CD4-positive, alpha-beta T cell treated with Interleukin-12 subunit alpha and Interleukin-12 subunit beta, for 1 hour (primary cell): ENCODE results near the gene LPCAT3.

Source experiments
- DNase-seq: peaks from one replicate; pipeline ENCODE4 v3.0.0-alpha.2; 2020

LPCAT3 gene

DNA sequence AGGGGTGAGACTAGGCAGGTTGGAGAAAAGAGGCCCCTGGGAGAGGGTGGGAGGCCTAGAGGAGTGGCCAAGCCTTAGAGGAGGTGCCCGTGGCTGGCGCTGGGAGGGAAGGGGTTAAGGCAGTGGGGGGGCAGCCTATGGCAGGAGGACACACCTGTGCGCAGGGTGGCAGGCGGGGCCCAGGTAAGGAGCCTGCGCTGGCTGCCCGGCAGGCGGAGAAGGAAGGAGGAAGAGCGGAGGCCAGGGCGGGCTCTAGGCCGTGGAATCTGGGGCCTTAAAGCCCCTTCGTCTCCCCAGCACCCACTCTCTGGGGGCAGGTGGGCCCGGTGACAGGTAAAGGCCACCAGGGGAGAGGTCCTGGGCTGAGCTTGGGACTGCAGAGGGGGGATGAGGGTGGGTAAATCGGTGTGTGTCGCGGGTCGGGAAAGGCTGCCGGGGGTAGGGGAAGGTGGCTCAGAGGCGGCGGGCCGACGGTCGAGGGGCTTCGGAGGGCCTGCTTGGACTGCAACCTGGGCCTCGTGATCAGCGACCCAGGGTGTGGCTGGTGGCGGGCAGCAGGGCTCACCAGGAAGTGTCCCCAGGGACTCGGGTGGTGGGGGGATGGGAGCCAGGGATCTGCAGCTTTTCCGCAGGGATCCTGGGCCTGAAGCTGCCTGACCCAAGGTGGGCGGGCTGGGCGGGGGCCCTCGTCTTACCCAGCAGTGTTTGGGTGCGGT lies 55.1 kb downstream of the LPCAT3 start:
- no peak for DNase-seq

DNA sequence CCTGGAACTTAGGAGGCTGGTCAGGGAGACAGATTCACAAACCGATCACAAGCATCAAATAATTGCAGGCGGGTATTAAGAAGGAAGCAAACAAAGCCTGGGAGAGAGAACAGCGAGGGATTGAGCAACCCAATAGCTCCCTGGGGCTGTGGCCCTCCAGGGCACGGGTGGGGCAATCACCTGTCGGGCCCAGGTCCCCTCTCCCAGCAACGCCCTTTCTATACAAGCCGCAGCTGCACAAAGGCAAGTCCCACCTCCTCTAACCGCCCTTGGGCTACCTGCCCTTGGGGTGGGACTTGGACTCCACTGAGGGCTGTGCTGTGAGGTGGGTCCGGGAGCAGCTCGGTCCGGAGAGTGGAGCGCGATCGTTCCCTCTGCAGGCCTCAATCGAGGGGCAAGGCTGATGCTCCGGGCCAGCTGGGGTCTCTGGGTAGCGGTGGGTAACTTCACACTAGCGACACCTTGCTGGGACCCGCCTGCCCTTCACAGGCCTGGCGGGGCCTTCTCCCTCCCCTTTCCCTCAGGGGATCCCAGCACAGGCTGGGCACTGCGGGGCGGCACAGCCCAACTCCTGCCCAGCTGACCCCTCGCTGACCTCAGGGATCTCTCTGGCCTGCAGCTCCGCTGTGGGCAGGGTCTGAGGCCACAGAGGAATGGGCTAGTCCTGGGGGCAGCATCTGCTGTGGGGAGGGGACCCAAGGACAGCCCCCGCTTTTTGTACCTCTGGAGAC lies 55.8 kb downstream of the LPCAT3 start:
- no peak for DNase-seq

DNA sequence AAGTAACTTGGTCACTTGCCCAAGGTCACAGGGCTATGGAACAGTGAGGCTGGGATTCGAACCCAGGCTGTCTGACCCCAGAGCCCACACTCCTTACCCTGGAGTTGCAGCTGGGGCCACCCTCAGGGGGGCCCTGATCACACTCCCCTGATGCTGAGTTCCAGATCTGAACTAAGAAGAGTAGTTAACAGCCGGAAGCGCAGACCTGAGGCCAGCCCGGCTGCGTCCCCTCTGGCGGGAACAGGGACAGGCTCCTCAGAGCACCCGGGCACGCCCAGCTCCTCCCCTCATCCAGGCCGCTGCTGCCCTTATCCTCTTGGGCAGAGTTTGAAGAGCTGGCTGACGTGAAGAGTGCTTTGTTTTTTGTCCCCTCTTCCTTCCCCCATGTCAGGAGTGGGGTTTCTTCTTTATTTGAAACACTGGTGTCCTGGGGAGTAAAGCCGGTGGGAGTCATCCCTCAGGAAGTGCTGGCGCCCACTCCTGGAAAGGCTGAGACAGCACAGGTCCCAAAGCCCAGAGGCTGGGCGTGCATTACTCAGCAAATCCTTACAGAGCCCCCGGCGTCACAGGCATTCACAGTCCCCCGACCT lies 56.5 kb downstream of the LPCAT3 start:
- no peak for DNase-seq

DNA sequence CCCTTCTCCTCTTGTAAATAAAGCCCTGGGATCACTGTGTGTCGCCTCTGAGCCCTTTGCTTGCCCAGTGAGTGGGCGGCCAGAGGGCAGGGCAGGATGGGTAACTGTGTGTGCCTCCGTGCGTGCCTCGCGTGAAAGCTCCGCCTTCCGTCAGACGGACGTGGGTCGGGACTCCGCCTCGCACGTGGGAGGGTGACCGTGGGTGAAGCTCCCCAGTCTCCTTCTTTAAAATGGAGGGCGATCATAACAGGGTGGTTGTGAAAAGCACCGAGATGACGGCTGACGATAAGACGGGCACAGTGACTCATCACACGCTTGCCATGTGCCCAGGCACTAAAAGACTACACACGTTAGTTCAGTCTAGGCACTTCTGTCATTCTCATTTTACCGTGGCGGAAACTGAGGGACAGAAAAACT lies 57.0 kb downstream of the LPCAT3 start:
- peak; percentile 94 for DNase-seq

DNA sequence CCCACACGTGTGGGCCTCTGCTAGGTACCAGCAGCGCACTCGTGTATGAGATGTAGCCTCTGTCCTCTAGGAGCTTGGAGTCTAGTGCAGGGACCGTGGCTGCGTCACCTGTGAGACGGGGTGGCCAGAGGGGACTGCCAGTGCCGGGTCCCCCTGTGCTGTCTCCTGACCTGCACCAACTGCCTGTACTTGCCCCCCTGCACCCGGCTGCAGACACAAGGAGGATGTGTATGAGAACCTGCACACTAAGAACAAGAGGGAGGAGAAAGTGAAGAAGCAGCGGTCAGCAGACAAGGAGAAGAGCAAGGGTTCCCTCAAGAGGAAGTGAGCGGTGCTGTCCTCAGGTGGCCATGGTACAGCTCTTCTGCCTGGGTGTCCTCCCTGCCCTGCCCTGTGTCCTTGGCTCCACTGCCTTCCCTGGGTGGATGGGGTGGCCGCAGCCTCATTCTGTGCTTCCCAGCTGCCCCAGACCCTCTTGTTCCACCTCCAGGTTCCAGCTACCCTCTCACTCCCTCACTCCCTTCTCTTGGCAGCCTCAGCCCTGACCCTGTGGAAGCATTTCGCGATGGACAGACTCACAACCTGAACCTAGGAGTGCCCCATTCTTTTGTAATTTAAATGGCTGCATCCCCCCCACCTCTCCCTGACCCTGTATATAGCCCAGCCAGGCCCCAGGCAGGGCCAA lies 57.5 kb downstream of the LPCAT3 start:
- DNase-seq, result peak; percentile 56

DNA sequence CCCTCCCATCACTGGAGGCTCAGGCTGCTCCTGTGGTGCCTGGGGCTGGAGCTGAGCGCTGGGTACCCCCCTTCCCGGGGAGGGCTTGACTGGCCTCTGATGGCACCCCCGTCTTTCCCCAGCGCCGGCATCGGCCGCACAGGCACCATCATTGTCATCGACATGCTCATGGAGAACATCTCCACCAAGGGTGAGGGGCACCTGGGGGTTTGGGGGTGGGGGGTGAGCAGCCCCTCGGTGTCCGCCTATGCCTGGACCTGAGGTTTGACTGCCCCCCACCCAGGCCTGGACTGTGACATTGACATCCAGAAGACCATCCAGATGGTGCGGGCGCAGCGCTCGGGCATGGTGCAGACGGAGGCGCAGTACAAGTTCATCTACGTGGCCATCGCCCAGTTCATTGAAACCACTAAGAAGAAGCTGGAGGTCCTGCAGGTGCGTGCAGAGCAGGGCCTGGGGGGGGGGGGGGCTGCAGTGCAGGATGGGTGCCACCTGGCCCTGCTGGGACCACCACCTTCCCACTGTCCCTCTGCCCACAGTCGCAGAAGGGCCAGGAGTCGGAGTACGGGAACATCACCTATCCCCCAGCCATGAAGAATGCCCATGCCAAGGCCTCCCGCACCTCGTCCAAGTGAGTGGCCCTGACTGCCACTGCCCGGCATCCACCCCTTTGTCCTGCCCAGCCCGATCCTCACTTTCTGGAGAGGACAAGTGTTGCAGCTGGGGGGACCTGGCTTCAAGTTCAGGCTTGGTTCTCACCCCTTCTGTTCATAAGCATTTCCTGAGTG lies 58.3 kb downstream of the LPCAT3 start:
- no peak for DNase-seq

DNA sequence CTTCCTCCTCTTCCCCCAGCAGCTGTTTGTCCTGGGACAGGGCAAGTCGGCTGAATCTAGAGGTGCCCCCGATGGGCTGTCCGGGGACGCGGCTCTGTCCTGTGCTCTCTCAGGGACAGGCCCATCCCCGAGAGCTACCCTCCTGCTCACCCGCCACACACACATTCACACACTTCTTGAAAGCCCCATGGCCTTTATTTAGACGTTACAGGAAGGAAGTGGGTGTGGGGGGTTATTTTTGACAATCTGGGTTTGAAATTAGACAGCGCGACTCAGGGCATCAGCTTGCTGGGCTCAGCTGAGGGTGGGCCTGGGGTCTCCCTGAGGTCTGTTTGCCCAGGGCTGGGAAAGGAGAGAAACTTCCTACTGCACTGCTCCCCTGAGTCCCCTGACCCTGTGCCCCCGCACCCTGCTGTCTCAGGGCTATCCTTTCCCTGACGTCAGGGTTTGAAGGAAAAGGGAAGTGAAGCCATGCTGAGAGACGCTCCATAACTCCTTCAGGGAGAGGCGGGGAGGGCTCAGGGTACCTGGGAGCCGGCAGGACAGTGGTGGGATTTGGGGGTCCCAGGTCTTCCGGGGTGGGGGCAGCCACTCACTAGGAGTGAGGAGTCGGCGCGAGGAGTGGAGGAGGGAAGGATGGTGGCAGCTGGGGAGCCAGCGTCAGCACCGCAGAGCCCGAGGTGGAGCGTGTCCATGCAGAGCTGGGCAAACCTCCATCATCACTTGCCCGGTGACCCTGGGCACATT lies 59.0 kb downstream of the LPCAT3 start:
- DNase-seq, result peak; percentile 90

DNA sequence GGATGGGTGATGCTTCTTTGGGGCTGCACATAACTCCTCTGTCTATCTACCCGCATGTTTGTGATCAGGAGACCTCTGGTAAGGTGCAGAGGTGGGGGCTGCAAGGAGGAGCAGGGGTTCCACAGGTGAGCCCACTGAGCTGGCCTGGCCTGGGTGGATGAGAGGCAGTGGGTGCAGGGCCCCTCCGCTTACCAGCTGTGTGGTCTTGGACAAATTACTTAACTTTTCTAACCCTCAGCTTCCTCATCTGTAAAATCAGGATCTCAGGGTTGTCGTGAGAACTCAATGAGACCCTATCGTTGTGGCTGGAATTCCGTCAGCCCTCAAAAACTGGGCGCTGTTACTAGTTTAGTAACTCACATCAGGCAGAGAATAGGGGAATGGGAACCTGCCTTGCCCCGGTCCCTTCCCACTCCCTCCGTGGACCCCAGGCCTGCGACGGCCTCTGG lies 59.6 kb downstream of the LPCAT3 start:
- no peak for DNase-seq

DNA sequence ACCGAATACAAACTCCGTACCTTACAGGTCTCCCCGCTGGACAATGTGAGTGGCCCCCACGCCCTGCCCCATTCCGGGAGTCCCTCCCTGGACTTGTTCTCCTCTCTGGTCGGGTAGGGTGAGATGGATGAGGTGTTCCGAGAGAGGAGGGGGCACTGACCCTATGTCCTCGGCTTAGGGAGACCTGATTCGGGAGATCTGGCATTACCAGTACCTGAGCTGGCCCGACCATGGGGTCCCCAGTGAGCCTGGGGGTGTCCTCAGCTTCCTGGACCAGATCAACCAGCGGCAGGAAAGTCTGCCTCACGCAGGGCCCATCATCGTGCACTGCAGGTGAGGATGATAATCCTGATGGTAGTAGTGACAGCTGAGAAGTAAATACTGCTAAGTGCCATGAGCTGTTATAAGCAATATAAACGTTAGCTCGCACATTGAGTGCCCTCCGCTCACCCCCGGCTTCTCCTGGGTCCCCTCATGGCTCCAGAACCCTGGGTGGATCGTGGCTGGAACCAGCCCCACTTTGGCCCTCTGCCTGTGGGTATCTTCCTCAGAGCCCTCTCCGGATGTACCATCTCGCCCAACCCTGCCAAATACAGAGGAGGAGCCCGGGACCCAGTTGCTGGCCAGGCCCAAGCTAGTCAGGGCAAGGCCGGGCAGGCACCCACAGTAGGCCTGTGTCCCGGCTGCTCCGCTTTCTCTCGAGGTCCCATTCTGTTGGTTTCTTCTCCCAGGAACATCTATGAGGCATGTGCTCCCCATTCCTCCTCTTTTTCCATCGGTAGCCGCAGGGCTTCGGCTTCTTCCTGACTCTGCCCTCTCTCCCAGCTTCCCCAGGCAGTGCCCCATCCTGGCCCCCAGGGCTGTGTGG lies 60.3 kb downstream of the LPCAT3 start:
- peak; percentile 21 for DNase-seq

DNA sequence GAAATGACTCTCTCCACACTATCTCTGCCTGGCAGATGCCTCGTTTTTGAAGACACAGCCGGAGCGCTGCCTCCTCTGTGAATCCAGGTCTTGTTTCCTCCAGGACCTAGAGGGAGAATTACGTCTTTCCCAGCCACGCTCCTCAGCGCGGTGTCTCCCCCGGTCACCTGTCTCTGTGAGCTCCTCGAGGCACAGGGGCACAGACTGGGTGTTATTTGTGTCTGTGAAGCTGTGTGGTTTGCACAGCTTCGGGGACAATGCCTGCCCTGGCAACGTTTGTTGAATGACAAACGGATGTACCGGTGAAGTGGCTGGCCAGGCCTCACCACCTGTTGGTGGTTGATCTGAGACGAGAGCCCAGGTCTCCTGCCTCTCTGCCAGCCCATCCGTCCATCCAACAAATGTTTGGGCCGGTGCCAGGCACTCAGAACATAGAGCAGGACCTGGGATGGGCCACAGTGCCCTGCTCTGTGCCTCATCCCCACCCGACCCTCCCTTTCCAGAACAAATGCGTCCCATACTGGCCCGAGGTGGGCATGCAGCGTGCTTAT lies 61.0 kb downstream of the LPCAT3 start:
- DNase-seq, result peak; percentile 68

DNA sequence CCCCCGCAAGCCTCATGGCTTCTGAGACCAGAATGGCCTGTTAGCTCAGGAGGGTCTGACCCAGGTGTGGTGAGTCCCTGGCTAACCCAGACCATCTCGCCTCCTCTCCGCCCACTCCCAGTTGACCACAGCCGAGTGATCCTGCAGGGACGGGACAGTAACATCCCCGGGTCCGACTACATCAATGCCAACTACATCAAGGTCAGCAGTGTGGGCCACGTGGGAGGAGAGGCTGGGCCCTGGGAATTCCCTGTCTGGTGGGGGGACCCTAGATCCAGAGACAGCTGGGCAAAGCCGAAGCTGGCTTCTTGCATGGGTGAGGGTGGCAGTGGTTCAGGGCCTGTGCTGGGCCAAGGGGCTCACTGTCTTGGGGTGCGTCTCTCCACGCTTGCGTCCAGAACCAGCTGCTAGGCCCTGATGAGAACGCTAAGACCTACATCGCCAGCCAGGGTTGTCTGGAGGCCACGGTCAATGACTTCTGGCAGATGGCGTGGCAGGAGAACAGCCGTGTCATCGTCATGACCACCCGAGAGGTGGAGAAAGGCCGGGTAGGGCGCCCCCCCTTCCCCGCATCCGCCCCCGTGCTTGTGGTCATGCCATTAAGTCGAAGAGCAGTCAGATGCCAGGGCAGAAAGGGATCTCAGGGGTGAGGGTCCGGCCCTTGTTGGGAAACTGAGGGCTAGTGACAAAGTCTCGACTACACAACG lies 62.1 kb downstream of the LPCAT3 start:
- peak; percentile 46 for DNase-seq

DNA sequence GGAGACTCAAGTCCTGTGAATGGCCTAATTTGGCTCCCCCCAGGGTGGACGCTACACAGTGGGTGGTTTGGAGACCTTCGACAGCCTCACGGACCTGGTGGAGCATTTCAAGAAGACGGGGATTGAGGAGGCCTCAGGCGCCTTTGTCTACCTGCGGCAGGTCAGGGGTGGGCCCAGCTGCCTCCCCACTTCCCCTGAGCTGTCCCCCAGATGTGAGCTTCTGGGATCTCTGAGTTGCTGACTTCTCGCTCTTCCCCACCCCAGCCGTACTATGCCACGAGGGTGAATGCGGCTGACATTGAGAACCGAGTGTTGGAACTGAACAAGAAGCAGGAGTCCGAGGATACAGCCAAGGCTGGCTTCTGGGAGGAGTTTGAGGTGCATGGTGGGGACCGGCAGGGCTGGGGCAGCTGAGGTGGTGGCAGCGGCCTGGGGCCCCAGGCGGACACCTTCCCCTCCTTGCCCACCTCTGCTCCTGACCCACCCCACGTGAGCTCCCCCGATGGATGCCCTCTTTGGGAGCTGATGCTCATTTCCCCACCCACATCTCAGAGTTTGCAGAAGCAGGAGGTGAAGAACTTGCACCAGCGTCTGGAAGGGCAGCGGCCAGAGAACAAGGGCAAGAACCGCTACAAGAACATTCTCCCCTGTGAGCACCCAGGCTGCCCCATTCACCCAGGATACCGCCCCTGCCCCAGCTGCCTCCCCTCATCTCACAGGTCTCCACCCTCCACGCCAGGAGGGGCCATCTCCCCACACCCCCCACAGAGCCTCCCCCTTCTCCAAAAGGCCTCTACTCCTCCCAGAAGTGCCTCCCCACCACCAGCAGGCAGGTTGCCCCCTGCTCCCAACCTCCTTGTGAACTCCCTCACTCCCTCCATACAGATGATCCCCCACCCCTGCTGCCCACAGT lies 62.9 kb downstream of the LPCAT3 start:
- no peak for DNase-seq

DNA sequence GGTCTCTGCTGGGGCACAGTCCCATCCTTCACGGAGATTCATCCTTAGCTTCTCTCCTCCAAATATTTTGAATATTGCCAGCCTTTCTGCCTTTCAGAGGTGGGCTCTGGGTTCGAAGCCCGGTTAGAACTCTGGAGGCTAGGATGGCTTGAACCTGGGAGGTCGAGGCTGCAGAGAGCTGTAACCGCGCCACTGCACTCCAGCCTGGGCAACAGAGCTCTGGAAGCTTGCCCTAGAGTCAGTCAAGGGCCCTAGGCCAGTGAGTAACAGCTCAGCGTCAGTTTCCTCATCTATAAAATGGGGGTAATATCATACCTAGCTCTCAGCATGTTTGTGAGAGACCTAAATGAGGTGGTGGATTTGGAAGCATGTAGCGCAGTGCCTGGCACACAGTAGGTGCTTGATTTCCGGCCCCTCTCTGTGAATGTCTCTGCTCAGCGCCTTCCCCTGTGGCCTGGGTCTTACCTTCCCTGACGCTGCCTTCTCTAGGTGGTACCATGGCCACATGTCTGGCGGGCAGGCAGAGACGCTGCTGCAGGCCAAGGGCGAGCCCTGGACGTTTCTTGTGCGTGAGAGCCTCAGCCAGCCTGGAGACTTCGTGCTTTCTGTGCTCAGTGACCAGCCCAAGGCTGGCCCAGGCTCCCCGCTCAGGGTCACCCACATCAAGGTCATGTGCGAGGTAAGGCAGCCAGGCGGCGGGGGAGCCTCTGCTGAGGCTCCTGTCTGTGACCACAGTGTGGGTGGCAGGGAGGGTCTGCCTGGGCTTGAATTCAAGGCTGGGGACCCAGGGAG lies 63.8 kb downstream of the LPCAT3 start:
- no peak for DNase-seq

DNA sequence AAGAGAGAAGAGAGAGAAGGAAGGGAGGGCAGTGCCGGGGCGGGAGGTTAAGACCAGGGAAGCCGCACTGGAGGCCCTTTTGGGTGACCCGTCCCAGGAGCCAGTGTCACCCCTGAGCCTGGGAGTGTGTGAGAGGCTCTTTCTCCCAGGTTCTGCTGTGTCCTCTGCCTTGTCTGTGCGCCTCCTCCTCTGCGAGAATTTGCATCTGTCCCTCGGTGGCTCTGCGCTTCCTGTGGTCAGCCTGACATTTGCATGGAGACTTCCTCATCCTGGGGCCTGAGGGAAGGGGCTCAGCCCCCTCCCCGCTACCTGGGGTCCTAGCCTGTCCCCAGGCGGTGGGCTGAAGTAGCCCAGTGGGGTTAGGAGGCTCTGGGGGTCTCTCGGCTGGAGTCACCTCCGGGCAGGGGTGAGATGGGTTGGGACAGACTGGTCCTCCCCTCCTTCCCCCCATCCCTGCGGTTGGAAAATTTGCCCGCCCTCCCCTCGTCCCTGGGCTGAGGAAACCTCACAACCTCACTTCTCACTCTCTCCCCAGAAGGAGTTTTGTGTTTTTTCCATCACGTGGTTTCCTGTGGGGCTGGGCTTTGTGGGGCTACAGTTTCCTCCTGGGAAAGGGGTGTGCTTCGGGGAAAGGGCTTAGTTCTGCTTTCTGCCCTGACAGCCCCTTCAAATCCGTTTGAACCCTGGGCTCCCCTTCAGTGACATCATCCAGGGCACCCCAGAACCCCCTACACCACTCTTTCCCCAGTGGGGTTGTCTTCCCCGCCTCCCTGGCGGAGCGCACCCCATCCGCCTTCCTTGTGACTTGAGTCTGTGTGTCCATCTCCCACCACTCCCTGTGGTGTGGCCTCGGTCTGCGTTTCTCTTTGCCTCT lies 64.6 kb downstream of the LPCAT3 start:
- DNase-seq, result peak; percentile 85

DNA sequence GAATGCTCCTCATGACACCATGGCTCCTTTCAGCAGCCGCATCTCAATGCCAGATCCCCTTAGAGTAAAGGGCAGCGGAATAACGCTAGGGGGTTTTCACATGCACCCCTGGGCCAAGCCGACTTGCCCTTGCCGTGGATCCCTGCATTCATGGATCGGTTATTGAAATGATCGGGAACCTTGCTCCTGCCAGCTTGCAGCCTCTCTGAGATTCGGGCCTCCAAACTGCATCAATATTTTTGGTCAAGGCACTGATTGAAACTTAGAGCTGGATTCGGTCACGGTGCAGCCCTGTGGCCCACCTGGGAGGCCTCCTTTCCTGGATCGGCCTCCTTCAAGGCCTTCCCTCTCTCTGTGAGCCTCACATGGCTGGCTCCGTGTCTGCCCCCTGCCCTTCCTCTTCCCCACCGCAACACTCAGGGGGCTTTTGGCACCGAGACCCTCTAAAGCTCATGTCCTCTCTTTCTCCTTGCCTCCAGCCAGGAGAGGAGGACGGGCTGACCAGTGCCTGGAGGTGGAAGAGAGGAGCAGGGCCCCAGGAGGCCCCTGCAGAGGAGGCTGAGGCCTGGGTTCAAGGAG lies 65.3 kb downstream of the LPCAT3 start:
- DNase-seq, result no peak

DNA sequence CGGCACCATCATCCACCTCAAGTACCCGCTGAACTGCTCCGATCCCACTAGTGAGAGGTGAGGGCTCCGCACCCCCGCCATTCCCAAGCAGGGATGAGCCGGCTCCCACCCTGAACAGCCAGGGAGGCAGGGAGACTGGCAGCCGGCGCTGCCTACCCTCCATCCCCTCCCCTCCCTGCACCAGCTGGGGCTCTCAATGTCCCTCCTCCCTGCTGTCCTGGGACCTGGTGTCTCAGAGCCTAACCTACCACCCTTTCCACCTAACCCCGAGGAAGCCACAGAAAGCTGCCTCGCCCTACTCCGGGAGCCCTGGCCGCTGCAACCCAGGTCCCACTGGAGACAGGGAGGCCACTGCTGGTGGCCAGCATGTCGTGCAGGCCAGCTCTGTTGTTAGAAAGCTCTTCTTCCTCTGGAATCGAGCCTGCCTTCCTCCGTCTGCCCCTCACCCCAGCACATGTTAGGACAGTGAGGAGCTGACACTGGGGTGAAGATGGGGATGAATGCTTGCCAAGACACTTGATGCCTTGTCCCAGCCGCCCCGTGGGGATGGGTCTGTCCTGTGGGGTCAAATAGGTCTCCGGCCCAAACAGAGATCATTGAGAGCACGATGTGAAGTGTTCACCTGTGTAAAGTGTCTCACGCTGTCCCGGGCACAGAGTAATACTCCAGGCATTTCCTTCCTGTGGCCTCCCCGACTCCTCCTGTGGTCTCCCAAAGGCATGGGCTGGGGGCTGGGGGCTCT lies 66.0 kb downstream of the LPCAT3 start:
- DNase-seq, result no peak
